Measurements from ENCODE around the gene GHITM. TPM values are rescaled to one million over a fixed set of nuclear protein-coding genes. Genes with fewer than 3 reads are reported as not detected.
"Not testable (repeated sequence)": the region's sequence is repeated elsewhere in the genome, so short reads cannot be mapped to it uniquely, and the experiment has no call there.

The GHITM gene
- total RNA-seq, 1 donor from 2014 or later: 276 TPM

DNA sequence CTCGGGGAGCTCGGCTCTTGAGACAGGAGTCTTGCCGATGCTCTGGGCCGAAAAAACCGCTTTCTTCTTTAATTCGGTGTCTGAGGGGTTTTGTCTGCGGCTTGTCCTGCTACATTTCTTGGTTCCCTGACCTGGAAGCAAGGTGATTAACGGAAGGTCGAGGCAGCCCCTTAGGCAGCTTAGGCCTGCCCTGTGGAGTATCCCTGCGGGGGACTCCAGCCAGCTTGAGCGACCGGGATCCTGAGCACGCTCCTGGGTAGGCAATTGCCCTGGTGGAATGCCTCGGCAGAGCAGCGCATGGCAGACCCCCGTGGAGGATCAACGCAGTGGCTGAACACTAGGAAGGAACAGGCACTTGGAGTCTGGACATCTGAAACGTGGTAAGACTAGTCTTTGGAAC lies 30.5 kb upstream of the GHITM start:
- no peak for TF ChIP-seq CTCF (IDR thresholded peaks at IDR 0.05; ENCODE audit: insufficient read depth, low read length, poor library complexity, severe bottlenecking)
- DNase-seq (ENCODE audit: low read depth): no peak
- Histone ChIP-seq H3K36me3 (ENCODE audit: control insufficient read depth, insufficient read depth, low read length) (no peaks in the 10 kb centered on the region), H3K27me3 (ENCODE audit: control insufficient read depth, insufficient read depth, low read length) (no peaks in the 10 kb centered on the region), H3K4me3 (ENCODE audit: low read depth, low read length) (no peak overlapping the region)

- not testable (repeated sequence) for DNase-seq (ENCODE audit: low read depth); H3K27me3 ChIP-seq (ENCODE audit: control insufficient read depth, insufficient read depth, low read length); H3K36me3 ChIP-seq (ENCODE audit: control insufficient read depth, insufficient read depth, low read length); H3K4me3 ChIP-seq (ENCODE audit: low read depth, low read length)
Measured at GRCh38 chr10:84109772-84110171, 29.5 kb upstream of the GHITM start.

- H3K36me3 ChIP-seq (ENCODE audit: control insufficient read depth, insufficient read depth, low read length); DNase-seq (ENCODE audit: low read depth); H3K4me3 ChIP-seq (ENCODE audit: low read depth, low read length); H3K27me3 ChIP-seq (ENCODE audit: control insufficient read depth, insufficient read depth, low read length): not testable (repeated sequence)
Measured at GRCh38 chr10:84113468-84113867, 25.8 kb upstream of the GHITM start.

DNA sequence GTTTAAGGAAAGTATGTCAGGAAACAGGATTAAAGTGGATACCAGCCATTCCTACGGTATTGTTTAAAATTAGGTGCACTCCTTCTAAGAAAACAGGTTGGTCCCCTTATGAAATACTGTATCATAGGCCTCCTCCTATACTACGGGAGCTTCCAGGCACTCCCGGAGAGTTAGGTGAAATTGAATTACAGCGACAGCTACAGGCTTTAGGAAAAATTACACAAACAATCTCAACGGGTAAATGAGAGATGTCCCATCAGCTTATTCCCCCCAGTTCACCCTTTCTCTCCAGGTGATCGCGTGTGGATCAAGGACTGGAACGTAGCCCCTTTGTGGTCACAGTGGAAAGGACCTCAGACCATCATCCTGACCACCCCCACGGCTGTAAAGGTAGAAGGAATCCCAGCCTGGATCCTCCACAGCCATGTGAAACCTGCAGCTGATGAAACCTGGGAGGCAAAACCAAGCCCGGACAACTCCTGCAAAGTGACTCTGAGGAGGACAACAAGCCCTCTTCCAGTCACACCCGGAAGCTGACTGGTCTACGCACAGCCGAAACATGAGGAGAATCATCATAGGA lies 25.1 kb upstream of the GHITM start:
- Histone ChIP-seq H3K27me3 (ENCODE audit: control insufficient read depth, insufficient read depth, low read length) (no peaks in the 10 kb centered on the region), H3K4me3 (ENCODE audit: low read depth, low read length) (no peak overlapping the region), H3K36me3 (ENCODE audit: control insufficient read depth, insufficient read depth, low read length) (no peaks in the 10 kb centered on the region)
- peak; percentile 44 for TF ChIP-seq CTCF (IDR thresholded peaks at IDR 0.05; ENCODE audit: insufficient read depth, low read length, poor library complexity, severe bottlenecking)
- DNase-seq (ENCODE audit: low read depth): no peak

GRCh38 chr10:84117204-84117603 lies 22.1 kb upstream of the GHITM start:
- H3K27me3 ChIP-seq (ENCODE audit: control insufficient read depth, insufficient read depth, low read length); DNase-seq (ENCODE audit: low read depth); H3K4me3 ChIP-seq (ENCODE audit: low read depth, low read length); H3K36me3 ChIP-seq (ENCODE audit: control insufficient read depth, insufficient read depth, low read length): not testable (repeated sequence)

DNA sequence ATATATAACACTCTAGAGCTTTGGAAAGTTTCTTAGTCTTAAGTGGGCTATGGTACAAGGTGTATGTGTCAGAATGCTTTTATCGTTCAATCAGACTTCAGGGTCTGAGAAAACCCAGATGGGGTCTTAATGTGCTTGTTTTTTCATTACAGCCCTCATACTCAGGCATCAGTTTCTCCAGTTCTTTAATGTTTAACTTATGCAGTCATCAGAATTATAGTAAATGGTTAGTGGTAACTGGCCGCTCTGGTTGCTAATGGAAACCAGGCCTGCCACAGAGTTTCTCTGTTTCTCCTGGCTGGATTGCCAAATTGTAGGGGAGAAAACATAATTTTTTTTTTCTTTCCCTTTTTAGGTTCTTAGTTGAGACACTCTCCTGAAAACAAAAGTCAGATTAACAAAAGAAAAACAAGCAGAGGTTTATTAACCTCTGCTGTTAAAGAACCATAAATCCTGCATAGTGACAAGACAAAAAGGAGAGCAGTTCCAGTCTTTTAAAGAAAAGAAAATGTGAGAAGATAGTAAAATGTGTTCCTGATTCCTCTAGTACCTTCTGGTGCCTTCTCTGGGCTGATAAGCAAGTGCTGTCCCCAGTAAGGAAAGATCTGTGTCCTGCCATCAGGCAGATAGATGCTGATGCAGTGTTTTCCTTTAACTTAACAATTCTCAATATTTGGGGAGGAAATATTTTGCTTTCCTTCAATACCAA lies 21.5 kb upstream of the GHITM start:
- Histone ChIP-seq H3K36me3 (ENCODE audit: control insufficient read depth, insufficient read depth, low read length) (no peaks in the 10 kb centered on the region), H3K27me3 (ENCODE audit: control insufficient read depth, insufficient read depth, low read length) (no peaks in the 10 kb centered on the region), H3K4me3 (ENCODE audit: low read depth, low read length) (no peak overlapping the region)
- peak; percentile 37 for DNase-seq (ENCODE audit: low read depth)
- TF ChIP-seq CTCF (IDR thresholded peaks at IDR 0.05; ENCODE audit: insufficient read depth, low read length, poor library complexity, severe bottlenecking): no peak

GRCh38 chr10:84118395-84119006 lies 20.8 kb upstream of the GHITM start:
- Histone ChIP-seq H3K27me3 (ENCODE audit: control insufficient read depth, insufficient read depth, low read length) (no peaks in the 10 kb centered on the region), H3K36me3 (ENCODE audit: control insufficient read depth, insufficient read depth, low read length) (no peaks in the 10 kb centered on the region), H3K4me3 (ENCODE audit: low read depth, low read length) (no peak overlapping the region)
- TF ChIP-seq CTCF (IDR thresholded peaks at IDR 0.05; ENCODE audit: insufficient read depth, low read length, poor library complexity, severe bottlenecking): no peak
- no peak for DNase-seq (ENCODE audit: low read depth)
